ENCODE data around the gene SPATA20. TPM values are rescaled to one million over a fixed set of nuclear protein-coding genes. Genes with fewer than 3 reads are reported as not detected.

The SPATA20 gene
- total RNA-seq, 1 experiment from 2014 or later, result 11.1 TPM

DNA sequence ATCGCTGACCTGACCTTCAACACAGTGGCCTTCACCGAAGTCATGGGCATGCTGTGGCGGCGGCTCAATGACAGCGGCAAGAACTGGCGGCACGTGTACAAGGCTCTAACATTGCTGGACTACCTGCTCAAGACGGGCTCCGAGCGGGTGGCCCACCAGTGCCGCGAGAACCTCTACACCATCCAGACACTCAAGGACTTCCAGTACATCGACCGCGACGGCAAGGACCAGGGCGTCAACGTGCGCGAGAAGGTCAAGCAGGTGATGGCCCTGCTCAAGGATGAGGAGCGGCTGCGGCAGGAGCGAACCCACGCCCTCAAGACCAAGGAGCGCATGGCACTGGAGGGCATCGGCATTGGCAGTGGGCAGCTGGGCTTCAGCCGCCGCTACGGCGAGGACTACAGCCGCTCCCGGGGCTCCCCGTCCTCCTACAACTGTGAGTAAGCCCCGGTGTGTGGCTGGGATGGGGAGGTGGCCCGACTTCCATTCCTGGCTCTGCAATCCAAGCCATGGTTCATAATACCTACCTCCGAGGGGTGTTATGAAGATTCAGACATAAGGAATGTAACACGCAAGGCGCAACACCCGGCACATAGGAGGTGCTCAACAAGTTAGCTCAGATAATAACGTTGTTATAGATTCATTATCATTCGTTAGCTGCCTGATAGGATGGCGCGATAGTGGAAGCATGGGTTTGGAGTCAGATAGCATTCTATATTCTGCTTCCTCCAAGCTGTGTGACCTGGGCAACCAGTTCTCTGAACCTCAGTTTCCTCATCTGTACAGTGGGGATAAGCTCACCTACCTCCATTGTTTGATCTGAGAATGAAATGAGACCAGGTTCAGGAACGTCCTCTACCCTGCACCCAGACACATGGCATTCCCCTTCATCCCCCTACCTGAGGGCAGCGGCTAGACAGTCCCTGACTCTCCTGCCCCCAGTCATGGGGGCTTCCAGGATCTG lies 10.0 kb upstream of the SPATA20 start:
- H3K27ac ChIP-seq (ENCODE audit: low read depth, low read length, poor library complexity, severe bottlenecking), result no peak overlapping the region
- no peak overlapping the region for H3K4me3 ChIP-seq (ENCODE audit: low read depth, low read length, poor library complexity, severe bottlenecking)
- no peak for TF ChIP-seq EZH2 (IDR thresholded peaks at IDR 0.05; ENCODE audit: borderline replicate concordance, low read depth, low read length, poor library complexity, severe bottlenecking)
- TF ChIP-seq, protein P1, sequence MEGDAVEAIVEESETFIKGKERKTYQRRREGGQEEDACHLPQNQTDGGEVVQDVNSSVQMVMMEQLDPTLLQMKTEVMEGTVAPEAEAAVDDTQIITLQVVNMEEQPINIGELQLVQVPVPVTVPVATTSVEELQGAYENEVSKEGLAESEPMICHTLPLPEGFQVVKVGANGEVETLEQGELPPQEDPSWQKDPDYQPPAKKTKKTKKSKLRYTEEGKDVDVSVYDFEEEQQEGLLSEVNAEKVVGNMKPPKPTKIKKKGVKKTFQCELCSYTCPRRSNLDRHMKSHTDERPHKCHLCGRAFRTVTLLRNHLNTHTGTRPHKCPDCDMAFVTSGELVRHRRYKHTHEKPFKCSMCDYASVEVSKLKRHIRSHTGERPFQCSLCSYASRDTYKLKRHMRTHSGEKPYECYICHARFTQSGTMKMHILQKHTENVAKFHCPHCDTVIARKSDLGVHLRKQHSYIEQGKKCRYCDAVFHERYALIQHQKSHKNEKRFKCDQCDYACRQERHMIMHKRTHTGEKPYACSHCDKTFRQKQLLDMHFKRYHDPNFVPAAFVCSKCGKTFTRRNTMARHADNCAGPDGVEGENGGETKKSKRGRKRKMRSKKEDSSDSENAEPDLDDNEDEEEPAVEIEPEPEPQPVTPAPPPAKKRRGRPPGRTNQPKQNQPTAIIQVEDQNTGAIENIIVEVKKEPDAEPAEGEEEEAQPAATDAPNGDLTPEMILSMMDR (conservative IDR thresholded peaks at IDR 0.05; ENCODE audit: low read depth, low read length), result no peak
- H3K4me1 ChIP-seq (ENCODE audit: insufficient read depth, low read length, poor library complexity, severe bottlenecking), result peaks cover 14% of the 10 kb centered on the region
- POLR2A ChIA-PET (ENCODE audit: low non-redundant PET), result no interaction called here
- CTCF ChIA-PET, result interaction anchor here (0.5 to 0.6 kb wide), 2 partner anchors 86 to 88 kb away, joined by 6 read pairs; no protein-coding TSS in a partner anchor
- no peaks in the 10 kb centered on the region for H3K9me3 ChIP-seq (ENCODE audit: low read depth, low read length, poor library complexity, severe bottlenecking)
- peaks cover 10% of the 10 kb centered on the region for H3K27me3 ChIP-seq (replicated peaks; ENCODE audit: insufficient read depth, low read depth, low read length, poor library complexity)
- H3K36me3 ChIP-seq (ENCODE audit: insufficient read depth, low read length, poor library complexity, severe bottlenecking), result no peaks in the 10 kb centered on the region
- BruUV-seq (replicated peaks), result no TSS peak
- DNase-seq (ENCODE audit: low spot score), result no peak
- intact Hi-C loops (cut with micrococcal nuclease; ENCODE audit: unreplicated experiment), result no loop called here

DNA sequence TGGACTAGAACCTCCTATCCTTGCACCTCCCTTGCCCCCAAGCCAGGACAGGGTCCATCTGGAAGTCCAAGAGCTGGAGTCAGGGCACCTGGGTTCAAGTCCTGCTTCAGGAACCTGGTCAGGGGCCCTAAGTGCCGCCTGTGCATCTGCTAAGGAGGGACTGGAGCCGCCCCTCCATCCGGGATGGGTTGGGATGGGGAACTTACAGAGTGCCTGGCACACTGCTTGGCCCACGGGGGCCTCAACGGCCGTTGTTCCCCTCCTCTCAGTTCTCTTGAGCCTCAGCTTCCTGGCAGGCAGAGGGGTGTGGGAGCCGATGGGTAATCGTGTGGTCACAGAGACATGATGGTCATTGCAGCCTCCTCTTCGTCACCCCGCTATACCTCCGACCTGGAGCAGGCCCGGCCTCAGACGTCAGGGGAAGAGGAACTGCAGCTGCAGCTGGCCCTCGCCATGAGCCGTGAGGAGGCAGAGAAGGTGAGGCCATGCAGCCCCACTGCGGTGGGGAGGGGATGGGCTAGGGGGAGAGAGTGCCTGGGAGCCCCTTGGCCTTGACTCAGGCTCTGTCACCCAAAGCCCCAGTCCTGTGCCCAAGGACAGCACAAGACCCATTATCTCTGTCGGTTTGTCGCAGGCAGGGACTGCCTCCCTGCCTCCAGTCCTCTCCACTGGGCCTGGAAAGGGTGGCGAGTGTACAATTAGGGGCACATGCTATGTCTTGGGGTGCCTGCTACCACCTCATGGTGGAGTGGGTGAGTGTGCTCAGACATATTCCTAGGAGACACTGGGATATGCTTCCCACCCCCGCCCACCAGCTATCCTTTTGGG lies 9.0 kb upstream of the SPATA20 start:
- no TSS peak for BruUV-seq (replicated peaks)
- H3K4me1 ChIP-seq (ENCODE audit: insufficient read depth, low read length, poor library complexity, severe bottlenecking), result peaks cover 22% of the 10 kb centered on the region
- no peak overlapping the region for H3K4me3 ChIP-seq (ENCODE audit: low read depth, low read length, poor library complexity, severe bottlenecking)
- CTCF ChIA-PET, result interaction anchor here (0.5 kb wide), 1 partner anchor 87 kb away, joined by 6 read pairs; no protein-coding TSS in a partner anchor
- peaks cover under 1% of the 10 kb centered on the region for H3K27me3 ChIP-seq (replicated peaks; ENCODE audit: insufficient read depth, low read depth, low read length, poor library complexity)
- no peaks in the 10 kb centered on the region for H3K36me3 ChIP-seq (ENCODE audit: insufficient read depth, low read length, poor library complexity, severe bottlenecking)
- intact Hi-C loops (cut with micrococcal nuclease; ENCODE audit: unreplicated experiment), result no loop called here
- no peak for DNase-seq (ENCODE audit: low spot score)
- no peak for TF ChIP-seq EZH2 (IDR thresholded peaks at IDR 0.05; ENCODE audit: borderline replicate concordance, low read depth, low read length, poor library complexity, severe bottlenecking)
- TF ChIP-seq, protein P1 (conservative IDR thresholded peaks at IDR 0.05; ENCODE audit: low read depth, low read length), result no peak
- no peaks in the 10 kb centered on the region for H3K9me3 ChIP-seq (ENCODE audit: low read depth, low read length, poor library complexity, severe bottlenecking)
- POLR2A ChIA-PET (ENCODE audit: low non-redundant PET), result no interaction called here
- no peak overlapping the region for H3K27ac ChIP-seq (ENCODE audit: low read depth, low read length, poor library complexity, severe bottlenecking)

DNA sequence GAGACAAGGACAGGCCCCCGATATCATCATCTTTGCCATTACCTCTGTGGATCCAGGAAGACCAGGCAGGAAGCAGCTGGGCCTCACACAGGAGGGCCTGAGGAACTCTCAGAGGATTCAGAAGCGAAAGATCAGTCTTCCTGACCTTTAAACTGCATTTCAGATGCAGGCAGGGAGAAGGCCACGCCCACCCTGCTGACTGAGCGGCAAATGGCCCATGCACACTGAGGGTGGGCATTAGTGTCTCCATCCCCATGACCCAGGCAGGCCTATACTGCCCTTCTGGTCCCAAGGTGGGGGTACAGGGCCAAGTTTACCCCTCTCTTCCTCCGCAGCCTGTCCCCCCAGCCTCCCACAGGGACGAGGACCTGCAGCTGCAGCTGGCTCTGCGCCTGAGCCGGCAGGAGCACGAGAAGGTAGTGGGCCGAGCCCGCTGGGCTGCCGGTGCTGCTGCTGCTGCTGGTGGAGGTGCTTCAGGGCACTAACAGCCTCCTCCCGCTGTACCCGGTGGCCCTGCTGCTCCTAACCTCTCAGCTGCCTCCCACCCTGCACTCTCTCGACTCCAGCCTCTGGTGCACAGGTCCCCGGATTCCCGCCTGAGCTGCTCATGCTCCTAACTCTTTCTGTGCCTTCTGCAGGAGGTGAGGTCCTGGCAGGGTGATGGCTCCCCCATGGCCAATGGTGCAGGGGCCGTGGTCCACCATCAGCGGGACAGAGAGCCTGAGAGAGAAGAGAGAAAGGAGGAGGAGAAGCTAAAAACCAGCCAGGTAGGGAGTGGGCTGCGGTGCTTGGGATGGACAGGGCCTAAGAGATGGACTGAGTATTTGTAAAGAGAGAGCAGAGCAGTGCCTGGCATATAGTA lies 8.2 kb upstream of the SPATA20 start:
- intact Hi-C loops (cut with micrococcal nuclease; ENCODE audit: unreplicated experiment), result no loop called here
- no peaks in the 10 kb centered on the region for H3K36me3 ChIP-seq (ENCODE audit: insufficient read depth, low read length, poor library complexity, severe bottlenecking)
- H3K27me3 ChIP-seq (replicated peaks; ENCODE audit: insufficient read depth, low read depth, low read length, poor library complexity), result no peaks in the 10 kb centered on the region
- no peak for DNase-seq (ENCODE audit: low spot score)
- peaks cover 19% of the 10 kb centered on the region for H3K4me1 ChIP-seq (ENCODE audit: insufficient read depth, low read length, poor library complexity, severe bottlenecking)
- no TSS peak for BruUV-seq (replicated peaks)
- TF ChIP-seq EZH2 (IDR thresholded peaks at IDR 0.05; ENCODE audit: borderline replicate concordance, low read depth, low read length, poor library complexity, severe bottlenecking), result no peak
- no peaks in the 10 kb centered on the region for H3K9me3 ChIP-seq (ENCODE audit: low read depth, low read length, poor library complexity, severe bottlenecking)
- no peak overlapping the region for H3K27ac ChIP-seq (ENCODE audit: low read depth, low read length, poor library complexity, severe bottlenecking)
- ChIA-PET POLR2A (ENCODE audit: low non-redundant PET) (no interaction called here), CTCF (no interaction called here)
- H3K4me3 ChIP-seq (ENCODE audit: low read depth, low read length, poor library complexity, severe bottlenecking), result no peak overlapping the region

Measured in A673 (cell line).